Suprapubic skin (tissue), 4 donors: ENCODE data around the gene TULP4. TPM values are rescaled to one million over a fixed set of nuclear protein-coding genes. Genes with fewer than 3 reads are reported as not detected.
"Not testable (repeated sequence)": the region's sequence is repeated elsewhere in the genome, so short reads cannot be mapped to it uniquely, and the experiment has no call there.

Source experiments
- DNase-seq, 2 donors: peaks; one replicate each; pipeline ENCODE4 v3.0.0-alpha.2; 2019; ENCODE audit warnings: low spot score in 2 of 2
- H3K27ac ChIP-seq: fragments of 200-600 bp; sonication (generic); one replicate; pipeline ENCODE4 v1.5.1; 2019
- H3K27me3 ChIP-seq: fragments of 200-600 bp; sonication (generic); one replicate; pipeline ENCODE4 v1.5.1; 2019
- H3K36me3 ChIP-seq: fragments of 200-600 bp; sonication (generic); one replicate; pipeline ENCODE4 v1.5.1; 2019
- H3K4me1 ChIP-seq: fragments of 200-600 bp; sonication (generic); one replicate; pipeline ENCODE4 v1.5.1; 2019
- H3K4me3 ChIP-seq: fragments of 200-600 bp; sonication (generic); one replicate; pipeline ENCODE4 v1.5.1; 2019; ENCODE audit warnings: mild to moderate bottlenecking
- H3K9me3 ChIP-seq: fragments of 200-600 bp; sonication (generic); one replicate; pipeline ENCODE4 v1.5.1; 2019
- CTCF ChIP-seq, 2 donors: fragments of 200-600 bp in 1 of 2; fragments of 450-650 bp in 1 of 2; sonication (generic) in 1 of 2; IDR thresholded peaks; one replicate each; pipeline ENCODE4 v1.5.1; 2016 to 2019; ENCODE audit warnings: antibody characterized with exemption in 2 of 2, mild to moderate bottlenecking in 1 of 2, moderate library complexity in 1 of 2
- EP300 ChIP-seq: sonication (generic); formaldehyde crosslinking; IDR thresholded peaks from one replicate; pipeline ENCODE4 v1.6.1; 2017; ENCODE audit warnings: antibody characterized with exemption
- POLR2A ChIP-seq, 2 donors: fragments of 450-650 bp; IDR thresholded peaks; one replicate each; pipeline ENCODE4 v1.6.1; 2017; ENCODE audit warnings: antibody characterized with exemption in 2 of 2, mild to moderate bottlenecking in 2 of 2, moderate library complexity in 2 of 2
- POLR2AphosphoS5 ChIP-seq, 3 donors: sonication (generic); formaldehyde crosslinking; IDR thresholded peaks; one replicate each; pipeline ENCODE4 v1.6.1; 2017; ENCODE audit warnings: antibody characterized with exemption in 3 of 3
- WGBS: methylation state at CpG from one replicate; pipeline ENCODE4 v1.1.5; 2018; 5-methylcytosine and 5-hydroxymethylcytosine counted together
- total RNA-seq, 4 donors: library from RNA; depleted of rRNA; stranded (reverse); fragments of >200 nt; gene quantifications; one replicate each; pipeline ENCODE4 v1.1.0, GENCODE V29; 2016

TULP4 gene
- total RNA-seq, 4 donors from 2014 or later = 123 to 156 (median 132) TPM

GRCh38 chr6:158519300-158519699 lies 207.0 kb downstream of the TULP4 start:
- H3K4me1 ChIP-seq = peaks cover 7% of the 10 kb centered on the region
- WGBS = 69% methylated on average over 3 of the region's 3 CpGs
- no peak overlapping the region for H3K27ac ChIP-seq
- no peak for DNase-seq
- peaks cover 25% of the 10 kb centered on the region for H3K27me3 ChIP-seq
- H3K9me3 ChIP-seq = no peaks in the 10 kb centered on the region
- no peaks in the 10 kb centered on the region for H3K36me3 ChIP-seq
- no peak overlapping the region for H3K4me3 ChIP-seq
- TF ChIP-seq EP300 (no peak), CTCF (IDR thresholded peaks at IDR 0.05) (no peak), POLR2AphosphoS5 (IDR thresholded peaks at IDR 0.05) (no peak), POLR2A (IDR thresholded peaks at IDR 0.05) (no peak)

- 60% methylated on average over 4 of the region's 4 CpGs for WGBS
- DNase-seq = peak in 1 of 2 donors; percentile 53
- Histone ChIP-seq H3K9me3 (no peaks in the 10 kb centered on the region), H3K4me1 (peaks cover 7% of the 10 kb centered on the region), H3K27ac (no peak overlapping the region), H3K4me3 (no peak overlapping the region), H3K27me3 (peaks cover 29% of the 10 kb centered on the region), H3K36me3 (no peaks in the 10 kb centered on the region)
- TF ChIP-seq POLR2A (IDR thresholded peaks at IDR 0.05) (no peak), POLR2AphosphoS5 (IDR thresholded peaks at IDR 0.05) (no peak), EP300 (no peak), CTCF (IDR thresholded peaks at IDR 0.05) (no peak)
Observed at GRCh38 chr6:158519761-158520160, 207.5 kb downstream of the TULP4 start.

- not testable (repeated sequence) for H3K27ac ChIP-seq, H3K36me3 ChIP-seq, DNase-seq, H3K4me3 ChIP-seq, H3K9me3 ChIP-seq, H3K4me1 ChIP-seq
- WGBS = 94% methylated on average over 7 of the region's 7 CpGs
- H3K27me3 ChIP-seq = peaks cover 35% of the 10 kb centered on the region
Observed at GRCh38 chr6:158520975-158521374, 208.7 kb downstream of the TULP4 start.

GRCh38 chr6:158521759-158522158 lies 209.5 kb downstream of the TULP4 start:
- H3K36me3 ChIP-seq = no peaks in the 10 kb centered on the region
- DNase-seq = peak in 1 of 2 donors; percentile 38
- H3K27ac ChIP-seq = no peak overlapping the region
- no peak overlapping the region for H3K4me3 ChIP-seq
- peaks cover 7% of the 10 kb centered on the region for H3K4me1 ChIP-seq
- TF ChIP-seq POLR2AphosphoS5 (IDR thresholded peaks at IDR 0.05) (no peak), CTCF (IDR thresholded peaks at IDR 0.05) (no peak), POLR2A (IDR thresholded peaks at IDR 0.05) (no peak), EP300 (no peak)
- H3K9me3 ChIP-seq = no peaks in the 10 kb centered on the region
- H3K27me3 ChIP-seq = peaks cover 28% of the 10 kb centered on the region
- 93% methylated on average over 1 of the region's 1 CpG for WGBS

GRCh38 chr6:158522616-158523015 lies 210.4 kb downstream of the TULP4 start:
- Histone ChIP-seq H3K27me3 (peaks cover 20% of the 10 kb centered on the region), H3K36me3 (no peaks in the 10 kb centered on the region), H3K27ac (no peak overlapping the region), H3K9me3 (no peaks in the 10 kb centered on the region), H3K4me1 (peaks cover 7% of the 10 kb centered on the region), H3K4me3 (no peak overlapping the region)
- TF ChIP-seq CTCF (IDR thresholded peaks at IDR 0.05) (no peak), EP300 (no peak), POLR2AphosphoS5 (IDR thresholded peaks at IDR 0.05) (no peak), POLR2A (IDR thresholded peaks at IDR 0.05) (no peak)
- 93% methylated on average over 11 of the region's 11 CpGs for WGBS
- DNase-seq = peak in 1 of 2 donors; percentile 63

- Histone ChIP-seq H3K9me3 (no peaks in the 10 kb centered on the region), H3K36me3 (no peaks in the 10 kb centered on the region), H3K27me3 (peaks cover 18% of the 10 kb centered on the region), H3K4me1 (no peaks in the 10 kb centered on the region), H3K27ac (no peak overlapping the region), H3K4me3 (no peak overlapping the region)
- 89% methylated on average over 15 of the region's 15 CpGs for WGBS
- TF ChIP-seq CTCF (IDR thresholded peaks at IDR 0.05) (no peak), POLR2AphosphoS5 (IDR thresholded peaks at IDR 0.05) (no peak), POLR2A (IDR thresholded peaks at IDR 0.05) (no peak), EP300 (no peak)
- DNase-seq = peak in 1 of 2 donors; percentile 49
Observed at GRCh38 chr6:158524311-158524710, 212.0 kb downstream of the TULP4 start.

GRCh38 chr6:158527858-158528257 lies 215.6 kb downstream of the TULP4 start:
- not testable (repeated sequence) for H3K9me3 ChIP-seq, H3K4me1 ChIP-seq, H3K4me3 ChIP-seq, H3K27ac ChIP-seq, H3K36me3 ChIP-seq, DNase-seq
- peaks cover 18% of the 10 kb centered on the region for H3K27me3 ChIP-seq
- WGBS = 92% methylated on average over 1 of the region's 1 CpG
